HEK293 (cell line): Measurements from ENCODE around the gene ZDHHC11.

Experiments
- CTCF ChIA-PET: fragments of 350-600 bp; formaldehyde crosslinking; extraction: SDS; loops from one replicate; lab custom pipeline; 2021; ENCODE audit warnings: antibody characterized with exemption; lab: Yijun Ruan, JAX
- POLR2A ChIA-PET: fragments of 300-600 bp; formaldehyde crosslinking; extraction: SDS; loops from one replicate; lab custom pipeline; 2020; ENCODE audit warnings: antibody characterized with exemption, inconsistent platforms; lab: Yijun Ruan, JAX
- H3K27ac ChIP-seq: fragments of 200-500 bp; sonication (Bioruptor generic); 2 replicates; pipeline ENCODE4 v1.5.1; 2014; ENCODE audit warnings: low read depth, low read length, control low read depth, inconsistent platforms; ENCODE audit errors: extremely low read depth
- H3K36me3 ChIP-seq, 2 experiments: fragments of 200-500 bp in 1 of 2; sonication (Bioruptor generic) in 1 of 2; 1 replicate in 1 of 2; 2 replicates in 1 of 2; pipeline ENCODE4 v1.5.1; 2014 to 2017; ENCODE audit warnings: inconsistent platforms in 2 of 2, low read length in 2 of 2; ENCODE audit not compliant: control insufficient read depth in 2 of 2, insufficient read depth in 1 of 2
- H3K4me1 ChIP-seq: fragments of 200-500 bp; sonication (Bioruptor generic); 2 replicates; pipeline ENCODE4 v1.5.1; 2014; ENCODE audit warnings: mild to moderate bottlenecking, low read length, inconsistent platforms; ENCODE audit not compliant: control insufficient read depth, insufficient read depth
- H3K4me3 ChIP-seq: 2 replicates; pipeline ENCODE4 v1.5.1; 2011; ENCODE audit warnings: low read depth, mild to moderate bottlenecking, control low read depth, low read length, moderate library complexity
- H3K9me3 ChIP-seq: fragments of 200-500 bp; sonication (Bioruptor generic); 2 replicates; pipeline ENCODE4 v1.5.1; 2014; ENCODE audit warnings: low read depth, low read length, inconsistent platforms; ENCODE audit not compliant: control insufficient read depth, insufficient read depth
- IKZF3 ChIP-seq: fragments of 450-650 bp; IDR thresholded peaks from 2 replicates; pipeline ENCODE4 v1.5.0; 2018; ENCODE audit warnings: missing biosample characterization, mild to moderate bottlenecking, missing genetic modification characterization, moderate library complexity
- KLF10 ChIP-seq: fragments of 450-650 bp; IDR thresholded peaks from 2 replicates; pipeline ENCODE4 v1.5.1; 2018; ENCODE audit warnings: missing biosample characterization, mild to moderate bottlenecking, missing genetic modification characterization
- KLF9 ChIP-seq: fragments of 450-650 bp; formaldehyde crosslinking; IDR thresholded peaks from 2 replicates; pipeline ENCODE4 v1.5.1; 2016; ENCODE audit warnings: missing biosample characterization, missing genetic modification characterization, low read depth
- OSR2 ChIP-seq: fragments of 450-650 bp; formaldehyde crosslinking; IDR thresholded peaks from 2 replicates; pipeline ENCODE4 v1.5.1; 2016; ENCODE audit warnings: missing biosample characterization, missing genetic modification characterization
- OVOL3 ChIP-seq: fragments of 450-650 bp; formaldehyde crosslinking; IDR thresholded peaks from 2 replicates; pipeline ENCODE4 v1.5.1; 2016; ENCODE audit warnings: missing biosample characterization, missing genetic modification characterization
- SP2 ChIP-seq: fragments of 450-650 bp; formaldehyde crosslinking; IDR thresholded peaks from 2 replicates; pipeline ENCODE4 v1.5.1; 2016; ENCODE audit warnings: missing biosample characterization, missing genetic modification characterization
- ZNF157 ChIP-seq: fragments of 450-650 bp; formaldehyde crosslinking; IDR thresholded peaks from 2 replicates; pipeline ENCODE4 v1.5.1; 2016; ENCODE audit warnings: missing biosample characterization, missing genetic modification characterization
- ZNF202 ChIP-seq: fragments of 450-650 bp; formaldehyde crosslinking; IDR thresholded peaks from 2 replicates; pipeline ENCODE4 v1.5.1; 2016; ENCODE audit warnings: missing biosample characterization, missing genetic modification characterization, borderline replicate concordance
- ZNF350 ChIP-seq: fragments of 450-650 bp; formaldehyde crosslinking; IDR thresholded peaks from 2 replicates; pipeline ENCODE4 v1.5.0; 2017; ENCODE audit warnings: missing biosample characterization, mild to moderate bottlenecking, missing genetic modification characterization
- ZNF394 ChIP-seq: fragments of 450-650 bp; formaldehyde crosslinking; IDR thresholded peaks from 2 replicates; pipeline ENCODE4 v1.5.1; 2016; ENCODE audit warnings: missing biosample characterization, missing genetic modification characterization, mild to moderate bottlenecking, moderate library complexity, borderline replicate concordance
- ZNF521 ChIP-seq: fragments of 450-650 bp; formaldehyde crosslinking; IDR thresholded peaks from 2 replicates; pipeline ENCODE4 v1.5.1; 2017; ENCODE audit warnings: missing biosample characterization, mild to moderate bottlenecking, missing genetic modification characterization
- ZNF596 ChIP-seq: fragments of 450-650 bp; IDR thresholded peaks from 2 replicates; pipeline ENCODE4 v1.5.0; 2018; ENCODE audit warnings: missing biosample characterization, mild to moderate bottlenecking, missing genetic modification characterization, moderate library complexity
- ZNF660 ChIP-seq: fragments of 450-650 bp; IDR thresholded peaks from 2 replicates; pipeline ENCODE4 v1.5.1; 2018; ENCODE audit warnings: missing biosample characterization, mild to moderate bottlenecking, missing genetic modification characterization
- TF ChIP-seq, protein P1 (sequence below): fragments of 450-650 bp; formaldehyde crosslinking; optimal IDR thresholded peaks from 2 replicates; pipeline ENCODE3; 2016; ENCODE audit warnings: missing biosample characterization, mild to moderate bottlenecking, missing genetic modification characterization
- TF ChIP-seq, protein P2 (sequence below): fragments of 450-650 bp; formaldehyde crosslinking; IDR thresholded peaks from 2 replicates; pipeline ENCODE4 v1.5.1; 2017; ENCODE audit warnings: missing biosample characterization, missing genetic modification characterization
- TF ChIP-seq, protein P3 (sequence below): fragments of 450-650 bp; formaldehyde crosslinking; IDR thresholded peaks from 2 replicates; pipeline ENCODE4 v1.5.1; 2016; ENCODE audit warnings: missing biosample characterization, missing genetic modification characterization
- TF ChIP-seq, protein P4 (sequence below): fragments of 450-650 bp; formaldehyde crosslinking; IDR thresholded peaks from 2 replicates; pipeline ENCODE4 v1.5.1; 2016; ENCODE audit warnings: missing biosample characterization, missing genetic modification characterization
- TF ChIP-seq, protein P5 (sequence below): fragments of 450-650 bp; formaldehyde crosslinking; IDR thresholded peaks from 2 replicates; pipeline ENCODE4 v1.5.1; 2016; ENCODE audit warnings: missing biosample characterization, missing genetic modification characterization
- TF ChIP-seq, protein P6 (sequence below): fragments of 450-650 bp; formaldehyde crosslinking; IDR thresholded peaks from 2 replicates; pipeline ENCODE4 v1.5.1; 2016; ENCODE audit warnings: missing biosample characterization, missing genetic modification characterization

ZDHHC11 gene

DNA sequence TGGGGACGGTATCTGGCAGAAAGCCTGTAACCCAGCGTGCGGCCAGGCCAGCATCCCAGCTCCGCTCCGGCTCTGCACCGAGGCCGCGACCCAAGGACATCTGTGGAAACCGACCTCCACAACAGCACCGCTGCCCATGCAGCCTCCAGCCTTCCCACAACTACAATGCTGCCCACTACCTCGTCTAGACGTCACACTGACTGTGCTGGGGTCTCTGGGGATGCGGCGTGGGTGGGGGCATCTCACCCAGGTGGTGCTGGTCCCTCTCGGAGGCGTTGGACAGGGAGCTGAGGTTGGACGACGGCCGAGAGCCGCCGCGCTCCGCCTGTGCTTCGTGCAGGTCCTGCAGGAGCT, 14.4 kb upstream of the ZDHHC11 start (continued):
- no peak for TF ChIP-seq ZNF521
- TF ChIP-seq, protein P1, sequence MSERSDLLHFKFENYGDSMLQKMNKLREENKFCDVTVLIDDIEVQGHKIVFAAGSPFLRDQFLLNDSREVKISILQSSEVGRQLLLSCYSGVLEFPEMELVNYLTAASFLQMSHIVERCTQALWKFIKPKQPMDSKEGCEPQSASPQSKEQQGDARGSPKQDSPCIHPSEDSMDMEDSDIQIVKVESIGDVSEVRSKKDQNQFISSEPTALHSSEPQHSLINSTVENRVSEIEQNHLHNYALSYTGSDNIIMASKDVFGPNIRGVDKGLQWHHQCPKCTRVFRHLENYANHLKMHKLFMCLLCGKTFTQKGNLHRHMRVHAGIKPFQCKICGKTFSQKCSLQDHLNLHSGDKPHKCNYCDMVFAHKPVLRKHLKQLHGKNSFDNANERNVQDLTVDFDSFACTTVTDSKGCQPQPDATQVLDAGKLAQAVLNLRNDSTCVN (tag by site-specific recombination) = no peak

DNA sequence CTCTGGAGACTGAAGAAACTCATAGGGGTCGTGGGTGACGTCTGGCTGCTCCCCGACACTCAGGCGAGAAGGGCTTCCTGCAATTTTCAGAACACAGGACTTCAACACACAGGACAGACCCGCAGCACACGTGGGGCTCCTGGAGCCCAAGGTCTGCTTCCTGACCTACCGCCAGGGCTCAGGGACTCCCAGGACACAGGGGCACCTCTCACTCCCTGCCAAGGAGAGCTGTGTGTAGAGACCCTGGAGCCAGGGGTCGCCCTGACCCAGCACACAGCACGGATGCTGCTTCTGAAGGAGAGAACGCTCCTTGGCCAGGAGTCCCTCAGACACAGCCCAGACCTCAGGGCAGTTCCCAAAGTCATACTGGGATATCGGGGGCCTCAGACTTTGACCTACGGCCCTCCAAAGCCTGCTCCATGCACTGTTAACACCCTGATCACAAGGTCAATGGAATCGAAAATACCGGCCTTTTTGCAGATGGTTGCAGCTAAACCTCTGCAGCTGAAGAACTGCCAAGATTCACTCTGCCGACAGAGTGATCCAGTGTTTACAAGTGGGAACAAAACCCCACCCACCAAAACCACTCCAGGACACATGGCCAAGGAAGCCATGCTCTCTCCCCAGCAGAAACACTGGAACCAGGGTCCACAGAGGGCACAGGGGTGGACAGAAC, 13.8 kb upstream of the ZDHHC11 start:
- H3K9me3 ChIP-seq = no peaks in the 10 kb centered on the region
- ChIA-PET CTCF (no interaction called here), POLR2A (interaction anchor here (0.8 kb wide), 1 partner anchor 29 kb away, joined by 3 read pairs; no protein-coding TSS in a partner anchor)
- no peak overlapping the region for H3K4me3 ChIP-seq
- H3K36me3 ChIP-seq = peaks cover 11 to 80% of the 10 kb centered on the region in 2 experiments
- TF ChIP-seq, protein P2, sequence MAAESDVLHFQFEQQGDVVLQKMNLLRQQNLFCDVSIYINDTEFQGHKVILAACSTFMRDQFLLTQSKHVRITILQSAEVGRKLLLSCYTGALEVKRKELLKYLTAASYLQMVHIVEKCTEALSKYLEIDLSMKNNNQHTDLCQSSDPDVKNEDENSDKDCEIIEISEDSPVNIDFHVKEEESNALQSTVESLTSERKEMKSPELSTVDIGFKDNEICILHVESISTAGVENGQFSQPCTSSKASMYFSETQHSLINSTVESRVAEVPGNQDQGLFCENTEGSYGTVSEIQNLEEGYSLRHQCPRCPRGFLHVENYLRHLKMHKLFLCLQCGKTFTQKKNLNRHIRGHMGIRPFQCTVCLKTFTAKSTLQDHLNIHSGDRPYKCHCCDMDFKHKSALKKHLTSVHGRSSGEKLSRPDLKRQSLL (tag by site-specific recombination) = no peak
- no peak for TF ChIP-seq ZNF350 (tag by site-specific recombination)
- TF ChIP-seq ZNF521 = no peak
- no peak overlapping the region for H3K27ac ChIP-seq
- no peaks in the 10 kb centered on the region for H3K4me1 ChIP-seq

DNA sequence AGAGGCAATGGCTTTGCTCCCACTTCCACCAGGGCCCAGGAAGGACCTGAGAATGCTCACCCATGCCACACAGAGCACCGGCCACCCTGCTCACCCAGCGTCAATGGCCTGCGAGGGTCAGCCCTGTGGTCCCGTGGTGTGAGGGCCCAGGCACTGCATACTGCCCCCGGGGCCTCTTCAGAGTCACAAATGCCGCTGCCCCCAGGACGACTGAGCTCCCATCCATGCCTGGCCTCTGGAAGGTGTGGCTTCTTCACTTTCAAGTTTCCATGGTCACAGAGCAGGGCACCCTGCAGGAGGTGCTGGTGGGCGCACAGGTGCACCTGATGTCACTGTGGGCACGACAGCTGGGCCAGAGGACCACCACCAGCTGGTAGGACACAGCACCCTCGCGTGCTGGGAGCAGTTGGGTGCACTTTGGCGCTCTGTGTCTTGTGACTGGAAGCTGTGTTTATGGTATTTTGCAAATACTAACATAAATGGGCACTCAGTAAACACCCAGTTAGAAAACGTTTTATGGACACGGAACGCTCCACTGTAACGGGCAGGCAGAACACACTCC, 12.5 kb upstream of the ZDHHC11 start:
- Histone ChIP-seq H3K9me3 (no peaks in the 10 kb centered on the region), H3K4me3 (no peak overlapping the region), H3K27ac (no peak overlapping the region), H3K36me3 (peaks cover 0 to 70% of the 10 kb centered on the region in 2 experiments; a peak in 2 of 3 replicates), H3K4me1 (no peaks in the 10 kb centered on the region)
- ChIA-PET POLR2A (no interaction called here), CTCF (no interaction called here)
- TF ChIP-seq, protein P3, sequence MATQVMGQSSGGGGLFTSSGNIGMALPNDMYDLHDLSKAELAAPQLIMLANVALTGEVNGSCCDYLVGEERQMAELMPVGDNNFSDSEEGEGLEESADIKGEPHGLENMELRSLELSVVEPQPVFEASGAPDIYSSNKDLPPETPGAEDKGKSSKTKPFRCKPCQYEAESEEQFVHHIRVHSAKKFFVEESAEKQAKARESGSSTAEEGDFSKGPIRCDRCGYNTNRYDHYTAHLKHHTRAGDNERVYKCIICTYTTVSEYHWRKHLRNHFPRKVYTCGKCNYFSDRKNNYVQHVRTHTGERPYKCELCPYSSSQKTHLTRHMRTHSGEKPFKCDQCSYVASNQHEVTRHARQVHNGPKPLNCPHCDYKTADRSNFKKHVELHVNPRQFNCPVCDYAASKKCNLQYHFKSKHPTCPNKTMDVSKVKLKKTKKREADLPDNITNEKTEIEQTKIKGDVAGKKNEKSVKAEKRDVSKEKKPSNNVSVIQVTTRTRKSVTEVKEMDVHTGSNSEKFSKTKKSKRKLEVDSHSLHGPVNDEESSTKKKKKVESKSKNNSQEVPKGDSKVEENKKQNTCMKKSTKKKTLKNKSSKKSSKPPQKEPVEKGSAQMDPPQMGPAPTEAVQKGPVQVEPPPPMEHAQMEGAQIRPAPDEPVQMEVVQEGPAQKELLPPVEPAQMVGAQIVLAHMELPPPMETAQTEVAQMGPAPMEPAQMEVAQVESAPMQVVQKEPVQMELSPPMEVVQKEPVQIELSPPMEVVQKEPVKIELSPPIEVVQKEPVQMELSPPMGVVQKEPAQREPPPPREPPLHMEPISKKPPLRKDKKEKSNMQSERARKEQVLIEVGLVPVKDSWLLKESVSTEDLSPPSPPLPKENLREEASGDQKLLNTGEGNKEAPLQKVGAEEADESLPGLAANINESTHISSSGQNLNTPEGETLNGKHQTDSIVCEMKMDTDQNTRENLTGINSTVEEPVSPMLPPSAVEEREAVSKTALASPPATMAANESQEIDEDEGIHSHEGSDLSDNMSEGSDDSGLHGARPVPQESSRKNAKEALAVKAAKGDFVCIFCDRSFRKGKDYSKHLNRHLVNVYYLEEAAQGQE (tag by site-specific recombination) = no peak
- no peak for TF ChIP-seq ZNF157 (tag by site-specific recombination)
- no peak for TF ChIP-seq ZNF394 (tag by site-specific recombination)
- no peak for TF ChIP-seq SP2 (tag by site-specific recombination)
- no peak for TF ChIP-seq OSR2 (tag by site-specific recombination)
- TF ChIP-seq, protein P4, sequence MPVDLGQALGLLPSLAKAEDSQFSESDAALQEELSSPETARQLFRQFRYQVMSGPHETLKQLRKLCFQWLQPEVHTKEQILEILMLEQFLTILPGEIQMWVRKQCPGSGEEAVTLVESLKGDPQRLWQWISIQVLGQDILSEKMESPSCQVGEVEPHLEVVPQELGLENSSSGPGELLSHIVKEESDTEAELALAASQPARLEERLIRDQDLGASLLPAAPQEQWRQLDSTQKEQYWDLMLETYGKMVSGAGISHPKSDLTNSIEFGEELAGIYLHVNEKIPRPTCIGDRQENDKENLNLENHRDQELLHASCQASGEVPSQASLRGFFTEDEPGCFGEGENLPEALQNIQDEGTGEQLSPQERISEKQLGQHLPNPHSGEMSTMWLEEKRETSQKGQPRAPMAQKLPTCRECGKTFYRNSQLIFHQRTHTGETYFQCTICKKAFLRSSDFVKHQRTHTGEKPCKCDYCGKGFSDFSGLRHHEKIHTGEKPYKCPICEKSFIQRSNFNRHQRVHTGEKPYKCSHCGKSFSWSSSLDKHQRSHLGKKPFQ = no peak
- no peak for TF ChIP-seq ZNF596
- TF ChIP-seq IKZF3 = no peak
- TF ChIP-seq KLF9 (tag by site-specific recombination) = no peak
- no peak for TF ChIP-seq OVOL3 (tag by site-specific recombination)
- TF ChIP-seq, protein P5, sequence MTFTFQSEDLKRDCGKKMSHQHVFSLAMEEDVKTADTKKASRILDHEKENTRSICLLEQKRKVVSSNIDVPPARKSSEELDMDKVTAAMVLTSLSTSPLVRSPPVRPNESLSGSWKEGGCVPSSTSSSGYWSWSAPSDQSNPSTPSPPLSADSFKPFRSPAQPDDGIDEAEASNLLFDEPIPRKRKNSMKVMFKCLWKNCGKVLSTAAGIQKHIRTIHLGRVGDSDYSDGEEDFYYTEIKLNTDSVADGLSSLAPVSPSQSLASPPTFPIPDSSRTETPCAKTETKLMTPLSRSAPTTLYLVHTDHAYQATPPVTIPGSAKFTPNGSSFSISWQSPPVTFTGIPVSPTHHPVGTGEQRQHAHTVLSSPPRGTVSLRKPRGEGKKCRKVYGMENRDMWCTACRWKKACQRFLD (tag by site-specific recombination) = no peak
- no peak for TF ChIP-seq KLF10 (tag by site-specific recombination)
- no peak for TF ChIP-seq ZNF350 (tag by site-specific recombination)
- no peak for TF ChIP-seq ZNF660 (tag by site-specific recombination)
- TF ChIP-seq ZNF202 (tag by site-specific recombination) = no peak
- TF ChIP-seq, protein P6, sequence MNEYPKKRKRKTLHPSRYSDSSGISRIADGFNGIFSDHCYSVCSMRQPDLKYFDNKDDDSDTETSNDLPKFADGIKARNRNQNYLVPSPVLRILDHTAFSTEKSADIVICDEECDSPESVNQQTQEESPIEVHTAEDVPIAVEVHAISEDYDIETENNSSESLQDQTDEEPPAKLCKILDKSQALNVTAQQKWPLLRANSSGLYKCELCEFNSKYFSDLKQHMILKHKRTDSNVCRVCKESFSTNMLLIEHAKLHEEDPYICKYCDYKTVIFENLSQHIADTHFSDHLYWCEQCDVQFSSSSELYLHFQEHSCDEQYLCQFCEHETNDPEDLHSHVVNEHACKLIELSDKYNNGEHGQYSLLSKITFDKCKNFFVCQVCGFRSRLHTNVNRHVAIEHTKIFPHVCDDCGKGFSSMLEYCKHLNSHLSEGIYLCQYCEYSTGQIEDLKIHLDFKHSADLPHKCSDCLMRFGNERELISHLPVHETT (tag by site-specific recombination) = no peak
